NCI-H187 (cell line): ENCODE measurements around the gene JAK1.
A peak's percentile ranks its signal among the peaks of the same experiment; 100 is the strongest.
"Not testable (repeated sequence)": the region's sequence is repeated elsewhere in the genome, so short reads cannot be mapped to it uniquely, and the experiment has no call there.

Experiments
- DNase-seq, 2 experiments: peaks; one replicate each; lab custom pipeline; 2025; lab: John Stamatoyannopoulos, UW

Gene JAK1

GRCh38 chr1:64950284-64950809 lies 16.0 kb downstream of the JAK1 start:
- DNase-seq, result no peak

- DNase-seq, result no peak
These were observed 17.2 kb downstream of the JAK1 start for GRCh38 chr1:64948905-64949833.

- DNase-seq, result no peak
These were observed 18.1 kb downstream of the JAK1 start for GRCh38 chr1:64948216-64948615.

GRCh38 chr1:64946916-64947315 lies 19.4 kb downstream of the JAK1 start:
- no peak for DNase-seq

- no peak for DNase-seq
These were observed 21.4 kb downstream of the JAK1 start for GRCh38 chr1:64944913-64945312.

GRCh38 chr1:64942675-64943074 lies 23.7 kb downstream of the JAK1 start:
- no peak for DNase-seq

- no peak for DNase-seq
These were observed 24.2 kb downstream of the JAK1 start for GRCh38 chr1:64942118-64942517.

GRCh38 chr1:64941461-64942117 lies 24.8 kb downstream of the JAK1 start:
- peak; percentile 1 to 5 for DNase-seq

- no peak for DNase-seq
These were observed 26.3 kb downstream of the JAK1 start for GRCh38 chr1:64940025-64940424.

GRCh38 chr1:64938991-64939390 lies 27.4 kb downstream of the JAK1 start:
- no peak for DNase-seq

- DNase-seq, result no peak
These were observed 29.4 kb downstream of the JAK1 start for GRCh38 chr1:64936956-64937355.

GRCh38 chr1:64935551-64936155 lies 30.7 kb downstream of the JAK1 start:
- no peak for DNase-seq

GRCh38 chr1:64934878-64935275 lies 31.5 kb downstream of the JAK1 start:
- no peak for DNase-seq

GRCh38 chr1:64934115-64934877 lies 32.1 kb downstream of the JAK1 start:
- no peak for DNase-seq

- no peak for DNase-seq
These were observed 32.9 kb downstream of the JAK1 start for GRCh38 chr1:64933296-64934070.

GRCh38 chr1:64932962-64933295 lies 33.4 kb downstream of the JAK1 start:
- no peak for DNase-seq

- DNase-seq, result not testable (repeated sequence)
These were observed 35.7 kb downstream of the JAK1 start for GRCh38 chr1:64930640-64931039.

- DNase-seq, result no peak
These were observed 37.1 kb downstream of the JAK1 start for GRCh38 chr1:64929221-64929620.

- DNase-seq, result no peak
These were observed 38.0 kb downstream of the JAK1 start for GRCh38 chr1:64928325-64928724.

- no peak for DNase-seq
These were observed 40.8 kb downstream of the JAK1 start for GRCh38 chr1:64925594-64925993.

GRCh38 chr1:64923294-64923718 lies 43.0 kb downstream of the JAK1 start:
- DNase-seq, result no peak
